ENCODE results near the gene PTPRT. TPM values are rescaled to one million over a fixed set of nuclear protein-coding genes. Genes with fewer than 3 reads are reported as not detected.

Gene PTPRT
- total RNA-seq, 1 experiment from 2014 or later = 44.5 TPM

DNA sequence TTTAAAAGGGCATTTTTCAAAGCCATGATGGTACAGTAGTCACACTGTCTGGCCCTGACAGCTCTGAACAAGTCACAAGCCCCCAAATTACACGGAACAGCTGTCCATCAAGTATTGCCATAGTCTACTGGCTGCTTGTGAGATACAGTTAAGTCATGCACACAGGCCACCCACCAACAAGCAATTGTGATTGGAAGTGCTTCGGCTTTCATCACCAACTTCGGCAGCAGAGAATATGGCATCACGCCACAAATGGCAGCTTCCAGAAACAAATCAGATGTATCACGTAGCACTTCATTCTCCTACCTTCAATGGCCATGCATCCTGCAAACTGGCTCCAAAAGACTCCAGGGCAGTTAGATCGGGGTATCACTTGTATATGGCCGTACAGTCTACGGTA, 160.5 kb downstream of the PTPRT start:
- Histone ChIP-seq H2AFZ (ENCODE audit: low read length) (no peak overlapping the region), H3K4me1 (ENCODE audit: low read length) (peaks cover 31% of the 10 kb centered on the region), H3K4me2 (ENCODE audit: low read depth, low read length, poor library complexity, severe bottlenecking) (no peak overlapping the region), H3K79me2 (ENCODE audit: low read length) (no peaks in the 10 kb centered on the region), H3K9me3 (ENCODE audit: low read length) (no peaks in the 10 kb centered on the region), H3K36me3 (ENCODE audit: insufficient read depth, low read length) (no peaks in the 10 kb centered on the region), H3K27me3 (ENCODE audit: low read length) (no peaks in the 10 kb centered on the region), H3K4me3 (ENCODE audit: low read length) (no peak overlapping the region), H3K9me2 (replicated peaks; ENCODE audit: insufficient read depth, low read length) (no peaks in the 10 kb centered on the region), H3K27ac (ENCODE audit: low read length) (peak overlapping the region; percentile 62), H4K20me1 (ENCODE audit: insufficient read depth, low read depth, low read length) (no peaks in the 10 kb centered on the region), H3K9ac (ENCODE audit: low read length) (peak overlapping the region; percentile 35; the same call in 1 of the 2 replicates)
- no peak for DNase-seq

DNA sequence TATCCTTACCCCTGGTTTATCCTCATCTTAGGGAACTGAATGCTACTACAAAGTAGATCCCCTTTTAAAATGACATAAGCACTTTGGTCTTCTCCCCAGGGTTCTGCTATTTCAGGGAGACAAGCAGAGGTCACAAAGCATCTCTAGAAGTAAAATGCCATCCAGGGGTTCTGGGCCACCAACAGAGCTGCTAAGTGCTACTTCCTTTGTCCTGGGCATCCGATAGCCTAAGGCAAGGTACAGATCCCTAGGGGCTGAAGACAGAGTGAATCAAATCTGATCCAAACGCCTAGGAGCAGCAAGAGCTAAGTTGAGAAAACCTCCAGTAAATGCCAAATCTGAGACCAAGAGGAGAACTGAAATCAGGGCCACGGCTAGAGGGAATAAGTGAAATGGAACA, 161.2 kb downstream of the PTPRT start:
- Histone ChIP-seq H3K9me2 (replicated peaks; ENCODE audit: insufficient read depth, low read length) (no peaks in the 10 kb centered on the region), H2AFZ (ENCODE audit: low read length) (peak overlapping the region; percentile 5; the same call in 1 of the 2 replicates), H3K4me1 (ENCODE audit: low read length) (peaks cover 36% of the 10 kb centered on the region), H3K4me2 (ENCODE audit: low read depth, low read length, poor library complexity, severe bottlenecking) (no peak overlapping the region), H3K4me3 (ENCODE audit: low read length) (no peak overlapping the region), H3K79me2 (ENCODE audit: low read length) (no peaks in the 10 kb centered on the region), H3K36me3 (ENCODE audit: insufficient read depth, low read length) (no peaks in the 10 kb centered on the region), H3K9ac (ENCODE audit: low read length) (peak overlapping the region; percentile 35), H3K27me3 (ENCODE audit: low read length) (no peaks in the 10 kb centered on the region), H4K20me1 (ENCODE audit: insufficient read depth, low read depth, low read length) (no peaks in the 10 kb centered on the region), H3K9me3 (ENCODE audit: low read length) (no peaks in the 10 kb centered on the region), H3K27ac (ENCODE audit: low read length) (peak overlapping the region; percentile 62)
- no peak for DNase-seq

DNA sequence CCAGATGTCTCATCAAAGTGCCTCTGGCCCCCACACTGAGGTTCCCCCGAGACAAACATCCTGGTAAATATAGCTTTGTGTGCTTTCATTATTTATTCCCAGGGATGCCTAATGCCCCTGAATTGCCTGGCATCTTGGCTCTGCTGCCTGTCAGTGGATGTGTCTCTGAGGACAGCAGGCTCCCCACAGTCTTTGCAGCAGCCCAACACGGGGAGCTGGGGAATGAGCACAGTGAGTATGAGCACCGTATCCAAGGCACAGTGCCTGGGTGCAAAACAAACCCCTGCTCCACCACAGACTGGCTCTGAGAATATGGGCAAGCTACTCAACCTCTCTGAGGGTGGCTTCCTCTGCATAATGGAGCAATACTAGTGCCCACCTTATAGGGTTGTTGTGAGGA, 165.9 kb downstream of the PTPRT start:
- Histone ChIP-seq H2AFZ (ENCODE audit: low read length) (no peak overlapping the region), H3K9me3 (ENCODE audit: low read length) (no peaks in the 10 kb centered on the region), H4K20me1 (ENCODE audit: insufficient read depth, low read depth, low read length) (no peaks in the 10 kb centered on the region), H3K9me2 (replicated peaks; ENCODE audit: insufficient read depth, low read length) (no peaks in the 10 kb centered on the region), H3K4me2 (ENCODE audit: low read depth, low read length, poor library complexity, severe bottlenecking) (peak overlapping the region; percentile 39), H3K9ac (ENCODE audit: low read length) (peak overlapping the region; percentile 66), H3K4me1 (ENCODE audit: low read length) (peaks cover 54% of the 10 kb centered on the region), H3K4me3 (ENCODE audit: low read length) (no peak overlapping the region), H3K27me3 (ENCODE audit: low read length) (no peaks in the 10 kb centered on the region), H3K36me3 (ENCODE audit: insufficient read depth, low read length) (no peaks in the 10 kb centered on the region), H3K27ac (ENCODE audit: low read length) (peak overlapping the region; percentile 97), H3K79me2 (ENCODE audit: low read length) (no peaks in the 10 kb centered on the region)
- no peak for DNase-seq

DNA sequence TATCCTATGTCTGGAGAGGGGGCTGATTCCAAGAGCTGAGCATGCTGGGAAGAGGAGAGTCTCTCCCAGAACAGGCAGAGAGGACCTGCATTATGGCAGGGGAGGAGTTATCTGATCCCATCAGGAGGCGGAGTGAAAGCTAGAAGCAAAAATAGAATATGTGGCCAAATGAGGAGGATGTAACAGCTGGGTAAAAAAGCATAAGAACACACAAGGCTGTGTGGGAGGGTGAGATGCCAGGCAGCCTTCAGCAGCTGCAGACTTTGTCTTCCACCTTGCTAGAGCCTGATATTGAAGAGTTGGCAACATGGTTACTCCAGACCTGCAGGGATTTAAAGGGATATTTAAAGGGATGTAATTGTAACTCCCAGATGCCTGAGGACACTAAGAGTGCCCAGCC, 167.1 kb downstream of the PTPRT start:
- H3K36me3 ChIP-seq (ENCODE audit: insufficient read depth, low read length) = no peaks in the 10 kb centered on the region
- no peaks in the 10 kb centered on the region for H3K9me3 ChIP-seq (ENCODE audit: low read length)
- peaks cover 54% of the 10 kb centered on the region for H3K4me1 ChIP-seq (ENCODE audit: low read length)
- H3K9me2 ChIP-seq (replicated peaks; ENCODE audit: insufficient read depth, low read length) = no peaks in the 10 kb centered on the region
- peak overlapping the region; percentile 97 for H3K27ac ChIP-seq (ENCODE audit: low read length)
- H3K4me2 ChIP-seq (ENCODE audit: low read depth, low read length, poor library complexity, severe bottlenecking) = peak overlapping the region; percentile 39
- DNase-seq = peak; percentile 54
- no peak overlapping the region for H3K4me3 ChIP-seq (ENCODE audit: low read length)
- no peak overlapping the region for H2AFZ ChIP-seq (ENCODE audit: low read length)
- H3K9ac ChIP-seq (ENCODE audit: low read length) = peak overlapping the region; percentile 66
- no peaks in the 10 kb centered on the region for H4K20me1 ChIP-seq (ENCODE audit: insufficient read depth, low read depth, low read length)
- no peaks in the 10 kb centered on the region for H3K27me3 ChIP-seq (ENCODE audit: low read length)
- H3K79me2 ChIP-seq (ENCODE audit: low read length) = no peaks in the 10 kb centered on the region

DNA sequence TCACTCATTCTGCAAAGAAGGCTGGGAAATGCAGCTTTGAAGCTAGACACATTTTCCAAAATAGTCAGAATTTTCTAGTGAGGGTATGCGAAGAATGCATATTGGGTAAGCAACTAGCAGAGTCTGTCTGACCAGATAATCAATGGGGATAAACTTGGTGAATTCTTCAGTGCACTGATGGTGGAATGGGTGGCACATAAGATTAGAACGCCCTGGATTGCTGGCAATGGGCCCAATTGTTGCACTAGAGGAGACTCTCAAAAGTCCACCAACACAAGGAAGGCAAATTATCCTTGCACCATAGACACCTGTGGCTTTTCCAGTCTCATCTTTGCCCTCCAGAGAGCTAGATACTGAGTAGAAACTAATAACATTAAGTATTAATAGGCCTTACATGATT, 167.6 kb downstream of the PTPRT start:
- no peaks in the 10 kb centered on the region for H3K36me3 ChIP-seq (ENCODE audit: insufficient read depth, low read length)
- H4K20me1 ChIP-seq (ENCODE audit: insufficient read depth, low read depth, low read length) = no peaks in the 10 kb centered on the region
- H3K9me3 ChIP-seq (ENCODE audit: low read length) = no peaks in the 10 kb centered on the region
- peak overlapping the region; percentile 66 for H3K9ac ChIP-seq (ENCODE audit: low read length)
- no peaks in the 10 kb centered on the region for H3K27me3 ChIP-seq (ENCODE audit: low read length)
- no peak overlapping the region for H2AFZ ChIP-seq (ENCODE audit: low read length)
- H3K27ac ChIP-seq (ENCODE audit: low read length) = peak overlapping the region; percentile 97
- no peaks in the 10 kb centered on the region for H3K79me2 ChIP-seq (ENCODE audit: low read length)
- peak overlapping the region; percentile 39 for H3K4me2 ChIP-seq (ENCODE audit: low read depth, low read length, poor library complexity, severe bottlenecking)
- no peaks in the 10 kb centered on the region for H3K9me2 ChIP-seq (replicated peaks; ENCODE audit: insufficient read depth, low read length)
- no peak overlapping the region for H3K4me3 ChIP-seq (ENCODE audit: low read length)
- DNase-seq = peak; percentile 59
- peaks cover 59% of the 10 kb centered on the region for H3K4me1 ChIP-seq (ENCODE audit: low read length)

DNA sequence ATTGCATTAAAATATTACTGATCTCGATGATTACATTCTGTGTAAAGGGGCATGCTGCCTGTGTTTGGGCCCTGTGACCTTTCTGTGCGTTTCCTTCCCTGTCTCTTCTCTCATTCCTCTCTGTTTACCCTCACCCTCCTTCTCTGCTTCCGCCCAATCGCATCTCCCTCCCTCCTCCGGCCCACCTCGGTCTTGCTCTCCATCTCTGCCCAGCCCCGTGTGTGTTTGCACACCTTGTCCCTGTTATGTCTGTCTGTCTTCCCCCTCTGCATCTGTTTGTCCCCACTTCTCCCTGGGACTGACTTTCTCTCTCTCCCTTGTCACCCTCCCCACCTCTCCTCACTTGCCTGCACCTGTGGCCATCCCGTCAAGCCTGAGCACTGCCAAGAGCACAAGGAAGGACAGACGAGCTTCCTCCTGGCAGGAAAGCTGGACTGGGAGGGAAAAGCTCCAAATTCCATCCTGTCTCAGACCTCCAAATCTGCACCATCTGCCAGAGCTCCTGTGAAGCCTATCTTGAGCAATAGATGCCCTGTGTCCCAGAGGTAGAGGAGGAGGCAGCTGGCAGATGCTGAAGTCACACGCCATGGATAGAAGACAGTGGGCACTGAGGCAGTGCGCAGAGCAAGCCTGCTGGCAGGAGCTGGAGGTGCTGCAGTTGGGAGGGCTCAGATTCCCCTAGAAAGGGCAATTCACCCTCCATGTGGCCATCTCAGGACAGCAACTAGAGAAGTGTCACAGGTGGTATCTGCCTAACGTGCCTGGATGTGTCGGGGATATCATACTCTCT, 172.3 kb downstream of the PTPRT start:
- Histone ChIP-seq H4K20me1 (ENCODE audit: insufficient read depth, low read depth, low read length) (no peaks in the 10 kb centered on the region), H3K9me3 (ENCODE audit: low read length) (no peaks in the 10 kb centered on the region), H2AFZ (ENCODE audit: low read length) (no peak overlapping the region), H3K79me2 (ENCODE audit: low read length) (no peaks in the 10 kb centered on the region), H3K4me1 (ENCODE audit: low read length) (peaks cover 86% of the 10 kb centered on the region), H3K27ac (ENCODE audit: low read length) (peak overlapping the region; percentile 100), H3K9me2 (replicated peaks; ENCODE audit: insufficient read depth, low read length) (no peaks in the 10 kb centered on the region), H3K4me2 (ENCODE audit: low read depth, low read length, poor library complexity, severe bottlenecking) (peak overlapping the region; percentile 75), H3K36me3 (ENCODE audit: insufficient read depth, low read length) (no peaks in the 10 kb centered on the region), H3K9ac (ENCODE audit: low read length) (peak overlapping the region; percentile 79), H3K27me3 (ENCODE audit: low read length) (no peaks in the 10 kb centered on the region), H3K4me3 (ENCODE audit: low read length) (no peak overlapping the region)
- DNase-seq = peak; percentile 68

DNA sequence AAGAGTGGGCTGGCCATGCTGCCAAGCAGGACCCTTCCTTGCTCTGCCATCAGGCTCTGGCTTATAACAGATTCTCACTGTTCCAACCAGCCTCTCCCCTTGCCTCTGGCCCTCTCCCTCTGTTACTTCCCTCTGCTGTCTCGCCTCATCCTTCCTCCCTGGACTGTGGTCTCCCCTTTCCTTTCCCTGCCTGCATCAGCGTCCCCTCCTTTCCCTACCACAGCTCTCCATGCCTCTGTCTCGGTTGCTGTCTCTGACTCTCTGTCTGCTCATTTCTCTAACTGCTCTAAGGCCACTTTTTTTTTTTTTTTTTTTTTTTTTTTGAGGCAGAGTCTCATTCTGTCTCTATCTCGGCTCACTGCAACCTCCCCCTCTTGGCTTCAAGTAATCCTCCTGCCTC, 173.4 kb downstream of the PTPRT start:
- no peaks in the 10 kb centered on the region for H3K9me3 ChIP-seq (ENCODE audit: low read length)

DNA sequence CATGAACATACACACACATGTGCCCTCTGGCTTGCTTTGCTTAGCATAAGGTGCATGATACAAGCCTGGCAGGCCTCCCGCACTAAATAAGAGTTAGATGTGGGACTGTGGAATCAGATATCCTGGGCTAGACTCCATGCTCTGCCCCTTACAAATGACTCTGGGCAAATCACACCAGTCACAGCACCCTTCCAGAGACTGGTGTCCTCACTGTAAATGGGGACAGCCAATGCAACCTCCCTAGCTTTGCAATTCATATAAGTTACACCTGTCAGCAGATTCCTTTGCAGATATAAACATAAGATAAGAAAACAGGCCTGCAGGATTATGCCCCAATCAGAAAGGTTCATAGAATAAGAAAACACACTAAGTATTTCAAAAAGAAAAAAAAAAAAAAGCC, 174.1 kb downstream of the PTPRT start:
- no peak overlapping the region for H2AFZ ChIP-seq (ENCODE audit: low read length)
- peak; percentile 76 for DNase-seq
- no peaks in the 10 kb centered on the region for H4K20me1 ChIP-seq (ENCODE audit: insufficient read depth, low read depth, low read length)
- H3K9me2 ChIP-seq (replicated peaks; ENCODE audit: insufficient read depth, low read length) = no peaks in the 10 kb centered on the region
- H3K79me2 ChIP-seq (ENCODE audit: low read length) = no peaks in the 10 kb centered on the region
- H3K27me3 ChIP-seq (ENCODE audit: low read length) = no peaks in the 10 kb centered on the region
- no peak overlapping the region; the same call in 1 of the 2 replicates for H3K4me3 ChIP-seq (ENCODE audit: low read length)
- H3K9me3 ChIP-seq (ENCODE audit: low read length) = no peaks in the 10 kb centered on the region
- peak overlapping the region; percentile 79 for H3K9ac ChIP-seq (ENCODE audit: low read length)
- H3K4me1 ChIP-seq (ENCODE audit: low read length) = peaks cover 86% of the 10 kb centered on the region
- H3K27ac ChIP-seq (ENCODE audit: low read length) = peak overlapping the region; percentile 100
- H3K4me2 ChIP-seq (ENCODE audit: low read depth, low read length, poor library complexity, severe bottlenecking) = peak overlapping the region; percentile 75
- H3K36me3 ChIP-seq (ENCODE audit: insufficient read depth, low read length) = no peaks in the 10 kb centered on the region

More for the DNA sequence above, 173.4 kb downstream of the PTPRT start:
- H3K4me2 ChIP-seq (ENCODE audit: low read depth, low read length, poor library complexity, severe bottlenecking) = peak overlapping the region; percentile 75
- H3K4me1 ChIP-seq (ENCODE audit: low read length) = peaks cover 86% of the 10 kb centered on the region
- peak overlapping the region; percentile 33; the same call in 1 of the 2 replicates for H3K4me3 ChIP-seq (ENCODE audit: low read length)
- H2AFZ ChIP-seq (ENCODE audit: low read length) = no peak overlapping the region
- no peaks in the 10 kb centered on the region for H4K20me1 ChIP-seq (ENCODE audit: insufficient read depth, low read depth, low read length)
- H3K27ac ChIP-seq (ENCODE audit: low read length) = peak overlapping the region; percentile 100
- H3K36me3 ChIP-seq (ENCODE audit: insufficient read depth, low read length) = no peaks in the 10 kb centered on the region
- H3K9me2 ChIP-seq (replicated peaks; ENCODE audit: insufficient read depth, low read length) = no peaks in the 10 kb centered on the region
- H3K27me3 ChIP-seq (ENCODE audit: low read length) = no peaks in the 10 kb centered on the region
- no peaks in the 10 kb centered on the region for H3K79me2 ChIP-seq (ENCODE audit: low read length)
- peak overlapping the region; percentile 79 for H3K9ac ChIP-seq (ENCODE audit: low read length)
- peak; percentile 86 for DNase-seq
